Right ventricle myocardium inferior (tissue), 1 donor: Measurements from ENCODE around the gene XG. TPM values are rescaled to one million over a fixed set of nuclear protein-coding genes. Genes with fewer than 3 reads are reported as not detected.

ENCODE experiments used
- ATAC-seq: fragments of 200-7000 bp; cut with Tn5 transposase; one replicate; pipeline ENCODE4 v1.9.1; 2020; ENCODE audit warnings: mild to moderate bottlenecking, moderate library complexity
- DNase-seq: peaks from one replicate; pipeline ENCODE4 v3.0.0; 2021; ENCODE audit errors: missing footprints
- intact Hi-C: fragments of 100-400 bp; cut with DNase I; formaldehyde crosslinking; loops from one replicate; pipeline ENCODE4 v1.11.0; 2022
- total RNA-seq: library from RNA; stranded (reverse); fragmentation: NEBNext Ultra II Directional; extraction: Animal tissue kit (Norgen Biotek cat#: 25700); gene quantifications from one replicate; pipeline ENCODE4 v1.2.1, GENCODE V29; 2021
- donor health status: DM: no; HTN: yes; CAD: no; lungs with severe emphysema.

Gene XG
- total RNA-seq, 1 donor from 2014 or later = 0.19 TPM

DNA sequence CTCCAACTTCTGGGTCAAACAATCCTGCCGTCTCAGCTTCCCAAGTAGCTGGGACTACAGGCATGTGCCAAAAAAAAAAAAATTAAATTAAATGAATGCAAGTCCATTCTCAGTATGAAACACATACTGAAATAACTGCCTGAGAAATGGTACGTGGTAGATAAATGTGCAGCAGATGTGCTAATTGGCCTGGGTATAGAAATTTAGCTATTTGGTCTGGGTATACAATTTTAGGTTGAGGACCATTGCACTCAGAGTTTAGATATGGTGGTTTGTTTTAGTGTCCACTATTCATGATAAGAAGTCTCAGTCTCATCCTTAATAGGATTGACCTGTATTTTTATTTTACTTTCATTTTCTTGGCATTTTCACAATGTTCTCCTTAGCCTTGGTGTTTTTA is 86.1 kb downstream of the XG start:
- ATAC-seq = no peak
- DNase-seq = no peak
- intact Hi-C loops = no loop called here

DNA sequence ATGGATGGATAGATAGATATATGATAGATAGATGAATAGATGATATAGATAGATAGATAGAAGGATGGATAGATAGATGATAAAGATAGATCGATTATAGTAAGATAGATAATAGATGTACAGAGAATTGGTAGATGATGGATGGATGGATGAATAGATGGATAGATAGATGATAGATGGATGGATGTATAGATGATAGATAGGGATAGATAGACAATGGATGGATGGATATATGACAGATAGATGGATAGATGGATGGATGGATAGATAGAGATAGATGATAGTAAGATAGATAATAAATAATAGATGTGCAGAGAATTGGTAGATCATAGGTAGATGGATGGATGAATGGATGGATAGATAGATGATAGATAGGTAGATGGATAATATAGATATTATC is 89.1 kb downstream of the XG start:
- intact Hi-C loops = no loop called here
- ATAC-seq (no peak), DNase-seq (no peak)

DNA sequence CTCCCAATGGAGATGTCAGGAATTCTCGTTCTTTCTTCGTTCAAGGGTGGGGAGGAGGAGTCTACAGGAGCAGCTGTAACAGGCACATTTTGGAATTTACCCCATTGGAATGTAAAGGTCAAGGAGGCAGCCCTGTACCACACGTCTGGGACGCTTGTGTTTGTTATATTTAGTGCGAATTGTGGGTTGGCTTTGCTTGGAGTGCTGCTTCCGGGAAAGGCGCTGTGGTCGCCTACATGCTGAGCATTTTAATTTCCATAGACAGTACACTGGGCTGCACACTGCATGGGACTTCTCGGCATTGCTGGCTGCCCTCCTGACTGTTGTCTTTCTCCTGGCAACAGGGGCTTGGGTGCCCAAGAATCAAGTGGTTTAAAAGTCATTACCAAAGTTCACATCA is 89.7 kb downstream of the XG start:
- intact Hi-C loops = no loop called here
- ATAC-seq = no peak
- DNase-seq = no peak

DNA sequence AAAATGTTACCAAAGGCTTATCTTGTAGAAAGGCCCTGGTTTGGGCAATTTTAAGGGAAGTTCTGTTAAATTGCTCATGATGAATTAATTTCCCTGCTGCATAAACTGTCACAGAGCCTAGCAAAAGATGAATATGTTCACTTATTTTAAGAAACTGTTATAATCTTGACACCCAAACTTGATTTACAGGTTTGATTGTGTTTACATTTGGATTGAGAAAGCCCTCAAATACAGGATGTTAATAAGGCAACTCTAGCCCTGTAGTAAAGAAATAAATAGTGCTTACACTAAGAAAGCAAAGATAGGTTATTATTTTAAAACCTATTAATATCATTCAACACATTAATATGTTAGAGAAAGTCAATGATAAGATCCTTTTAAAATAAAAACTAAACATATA is 95.2 kb downstream of the XG start:
- DNase-seq (no peak), ATAC-seq (no peak)
- intact Hi-C loops = no loop called here

DNA sequence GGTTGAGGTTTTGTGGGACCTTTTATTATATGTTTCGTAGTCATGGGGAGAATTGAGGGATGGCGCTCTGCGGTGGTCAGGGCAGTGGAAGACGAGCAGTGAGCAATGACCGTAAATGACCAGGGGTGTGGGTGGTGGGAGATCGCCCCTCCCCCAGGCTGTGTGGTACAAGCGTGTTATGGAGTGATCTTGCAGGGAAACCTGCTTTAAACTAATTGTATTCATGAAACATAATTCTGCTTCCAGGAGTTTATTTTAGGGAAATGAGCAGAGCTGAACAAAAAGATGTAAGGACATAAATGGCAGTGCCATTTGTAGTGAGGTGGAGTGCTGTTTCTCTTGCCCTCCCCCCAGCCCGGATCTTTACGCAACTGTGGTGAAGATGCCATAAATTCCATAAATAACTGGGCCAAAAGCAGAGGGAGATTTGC is 97.0 kb downstream of the XG start:
- ATAC-seq (no peak), DNase-seq (no peak)
- intact Hi-C loops = no loop called here

DNA sequence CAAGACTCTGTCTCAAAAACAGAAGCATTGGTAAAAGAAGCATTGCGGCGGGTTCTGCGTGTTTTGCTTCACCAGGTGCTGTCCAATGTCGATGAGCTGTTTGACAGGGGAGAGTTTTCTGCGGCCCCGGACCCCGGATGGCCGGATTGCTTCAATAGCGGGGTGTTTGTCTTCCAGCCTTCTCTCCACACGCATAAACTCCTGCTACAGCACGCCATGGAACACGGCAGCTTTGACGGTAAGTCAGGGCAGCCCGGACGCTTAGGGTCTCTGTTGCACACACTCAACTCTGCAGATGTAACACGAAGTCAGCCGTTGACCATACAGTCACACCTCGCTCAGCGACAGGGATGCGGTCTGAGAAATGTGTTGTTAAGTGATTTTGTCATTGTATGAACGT is 103.1 kb downstream of the XG start:
- intact Hi-C loops = no loop called here
- ATAC-seq (no peak), DNase-seq (no peak)

DNA sequence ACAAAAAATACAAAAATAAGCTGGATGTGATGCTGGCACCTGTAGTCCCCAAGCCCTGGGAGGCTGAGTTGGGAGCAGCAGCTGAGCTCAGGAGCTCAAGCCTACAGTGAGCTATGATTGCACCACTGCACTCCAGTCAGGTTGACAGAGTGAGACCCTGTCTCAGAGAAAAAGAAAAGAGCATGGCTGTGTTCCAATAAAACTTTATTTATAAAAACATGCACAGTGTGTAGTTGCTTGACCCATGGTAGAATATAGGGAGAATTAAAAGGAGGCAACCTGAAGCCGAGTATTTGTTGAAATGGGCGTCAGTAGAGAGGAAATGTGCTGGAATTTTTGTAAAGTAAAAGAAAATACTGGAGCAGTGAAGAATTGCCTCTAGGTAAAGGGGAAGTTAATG is 103.9 kb downstream of the XG start:
- ATAC-seq = no peak
- intact Hi-C loops = no loop called here
- no peak for DNase-seq

DNA sequence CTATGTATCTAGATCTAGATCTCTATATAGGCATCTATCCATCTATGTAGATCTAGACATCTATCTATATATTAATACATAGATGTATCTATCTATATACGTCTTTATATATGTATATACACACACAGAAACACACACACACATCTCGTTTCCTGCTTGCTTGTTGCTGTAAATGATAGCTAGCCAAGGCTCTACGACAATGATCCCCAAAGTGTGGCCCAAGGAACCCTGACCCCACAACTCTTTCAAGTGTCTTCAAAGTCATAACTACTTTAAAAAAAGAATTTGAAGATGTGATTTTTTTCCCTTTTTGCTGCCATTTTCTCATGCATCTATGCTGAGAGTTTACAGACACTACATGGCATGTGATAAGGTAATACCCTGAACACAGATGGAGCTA is 105.7 kb downstream of the XG start:
- intact Hi-C loops = no loop called here
- ATAC-seq = no peak
- no peak for DNase-seq

DNA sequence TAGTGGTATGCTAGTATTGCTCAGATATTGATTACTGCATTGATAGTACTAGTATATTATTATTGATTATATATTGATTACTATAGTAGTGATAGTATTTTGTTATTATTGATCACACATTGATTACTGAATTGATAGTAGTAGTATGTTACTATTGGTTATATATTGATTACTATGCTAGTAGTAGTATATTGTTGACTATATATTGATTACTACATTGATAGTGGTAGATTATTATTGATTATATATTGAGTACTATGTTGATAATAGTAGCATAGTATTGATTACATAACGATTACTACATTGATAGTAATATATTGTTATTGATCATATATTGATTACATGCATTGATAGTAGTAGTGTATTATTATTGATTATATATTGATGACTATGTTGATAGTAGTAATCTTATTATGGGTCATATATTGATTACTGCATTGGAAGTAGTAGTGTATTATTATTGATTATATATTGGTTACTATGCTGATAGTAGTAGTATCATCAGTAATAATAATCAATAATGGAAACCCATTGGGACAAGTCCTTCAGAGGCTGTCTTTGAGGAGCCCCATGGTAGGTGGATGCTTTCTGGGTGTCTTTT is 107.5 kb downstream of the XG start:
- intact Hi-C loops = no loop called here
- ATAC-seq (no peak), DNase-seq (no peak)

DNA sequence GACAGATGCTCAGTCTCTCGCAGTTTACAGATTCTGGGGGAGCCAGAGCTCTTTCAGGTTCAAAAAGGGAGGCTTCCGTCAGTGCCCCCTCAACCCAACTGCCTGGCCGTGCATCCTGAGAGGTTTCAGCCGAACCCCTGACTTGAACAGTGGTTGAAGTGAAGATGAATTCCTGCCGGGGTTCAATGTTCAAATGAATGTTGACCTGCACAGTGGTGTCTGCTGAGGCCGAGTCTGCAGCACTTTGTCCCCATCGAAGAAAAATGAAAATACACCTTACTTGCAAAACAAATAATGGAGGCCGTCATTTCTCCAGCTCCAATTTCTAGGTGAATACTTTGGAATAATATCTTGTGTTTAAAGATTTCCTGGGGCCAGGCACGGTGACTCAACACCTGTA is 110.6 kb downstream of the XG start:
- intact Hi-C loops = no loop called here
- ATAC-seq (no peak), DNase-seq (no peak)

DNA sequence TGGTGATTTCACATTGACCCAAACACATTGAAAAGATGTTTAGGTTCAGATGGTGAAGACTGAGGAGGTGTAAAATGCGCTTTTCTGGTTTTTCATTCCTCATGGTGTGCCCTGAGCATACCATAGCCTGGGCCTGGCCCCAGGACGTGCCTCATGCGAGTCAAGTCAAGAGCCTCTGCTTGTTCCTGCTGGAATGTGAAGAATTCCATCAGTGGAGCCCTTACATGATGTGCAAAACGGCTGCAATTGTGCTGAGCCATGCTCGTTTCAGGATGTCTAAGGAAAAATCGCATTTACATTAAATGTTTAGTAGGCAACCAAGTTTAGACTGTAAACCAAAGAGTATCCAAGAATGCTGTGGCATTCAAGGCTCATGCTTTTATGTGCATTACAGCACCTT is 111.8 kb downstream of the XG start:
- ATAC-seq = no peak
- intact Hi-C loops = no loop called here
- DNase-seq = no peak

Other genes starting within 250 kb of the XG start
- gene CD99, start 60.7 kb upstream of the XG start, total RNA-seq = 359 TPM
- 1.5 TPM for gene GYG2, start 76.9 kb downstream of the XG start, total RNA-seq
- 5.4 TPM for gene ARSD, start 177.3 kb downstream of the XG start, total RNA-seq